GM12891 (cell line): ENCODE data around the gene GTPBP2.

Experiments used
- POLR2A ChIP-seq: IDR thresholded peaks from 2 replicates; pipeline ENCODE4 v1.6.1; 2011; ENCODE audit warnings: low read depth, low read length, control low read depth
- POLR2AphosphoS5 ChIP-seq: IDR thresholded peaks from 2 replicates; pipeline ENCODE4 v1.6.1; 2011; ENCODE audit warnings: low read depth, low read length, control low read depth
- TAF1 ChIP-seq: IDR thresholded peaks from 2 replicates; pipeline ENCODE4 v1.6.1; 2011; ENCODE audit warnings: low read depth, low read length, control low read depth

DNA sequence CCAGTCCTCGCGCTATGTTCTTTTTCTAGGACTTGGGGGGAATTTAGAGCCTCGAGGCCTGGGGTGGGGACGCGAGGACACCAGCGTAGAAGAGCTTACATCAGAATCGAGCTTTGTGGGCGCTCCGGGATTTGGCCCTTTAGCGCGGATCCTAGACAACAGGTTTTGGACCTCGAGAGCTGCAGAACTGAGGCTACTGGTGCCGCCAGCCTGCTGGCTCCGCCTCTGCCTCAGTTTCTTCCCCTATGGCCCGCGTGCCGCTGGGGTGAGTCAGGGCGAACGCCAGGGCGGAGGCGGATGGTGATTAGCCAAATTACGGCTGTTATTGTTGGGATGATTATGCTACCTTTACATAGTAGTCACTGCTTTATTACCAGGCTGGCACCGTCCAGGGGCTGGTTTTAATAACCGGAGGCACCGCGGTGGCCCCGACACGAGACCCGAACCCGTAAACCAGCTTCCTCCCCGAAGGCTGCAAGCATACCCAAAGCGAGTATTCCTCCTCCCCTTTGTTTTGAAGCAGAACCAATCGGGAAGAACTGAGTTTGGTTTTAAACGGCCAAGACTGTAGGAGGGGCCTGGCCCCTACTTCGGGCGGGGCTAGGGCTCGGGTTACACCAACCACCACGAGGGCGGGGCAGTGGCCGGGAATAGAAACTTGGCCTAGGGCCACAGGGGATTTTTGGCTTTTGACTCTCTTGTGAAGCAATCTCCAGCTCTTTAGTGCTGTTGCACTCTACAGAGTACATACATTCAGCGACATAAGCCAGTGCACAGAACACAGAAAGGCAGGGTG, 639 bp upstream of the GTPBP2 start:
- peak; percentile 83 for TF ChIP-seq POLR2AphosphoS5
- peak; percentile 82 for TF ChIP-seq POLR2A
- TF ChIP-seq TAF1: no peak; the same call in 1 of the 2 replicates
